Measurements from ENCODE around the gene PPP2R5B.

Gene PPP2R5B

GRCh38 chr11:64913171-64913727, 11.2 kb upstream of the PPP2R5B start:
- Histone ChIP-seq H3K4me2 (ENCODE audit: low read length) (no peak overlapping the region), H3K4me1 (no peaks in the 10 kb centered on the region), H3K27me3 (ENCODE audit: control insufficient read depth, insufficient read depth, low read length) (no peaks in the 10 kb centered on the region), H3K79me2 (no peaks in the 10 kb centered on the region), H2AFZ (no peak overlapping the region), H3K36me3 (ENCODE audit: control insufficient read depth, insufficient read depth, low read length) (no peaks in the 10 kb centered on the region), H3K27ac (no peak overlapping the region), H3K9me3 (ENCODE audit: control insufficient read depth, low read length) (no peaks in the 10 kb centered on the region), H3K9ac (no peak overlapping the region), H3K4me3 (ENCODE audit: low read depth, low read length) (no peak overlapping the region)
- TF ChIP-seq, protein P1, sequence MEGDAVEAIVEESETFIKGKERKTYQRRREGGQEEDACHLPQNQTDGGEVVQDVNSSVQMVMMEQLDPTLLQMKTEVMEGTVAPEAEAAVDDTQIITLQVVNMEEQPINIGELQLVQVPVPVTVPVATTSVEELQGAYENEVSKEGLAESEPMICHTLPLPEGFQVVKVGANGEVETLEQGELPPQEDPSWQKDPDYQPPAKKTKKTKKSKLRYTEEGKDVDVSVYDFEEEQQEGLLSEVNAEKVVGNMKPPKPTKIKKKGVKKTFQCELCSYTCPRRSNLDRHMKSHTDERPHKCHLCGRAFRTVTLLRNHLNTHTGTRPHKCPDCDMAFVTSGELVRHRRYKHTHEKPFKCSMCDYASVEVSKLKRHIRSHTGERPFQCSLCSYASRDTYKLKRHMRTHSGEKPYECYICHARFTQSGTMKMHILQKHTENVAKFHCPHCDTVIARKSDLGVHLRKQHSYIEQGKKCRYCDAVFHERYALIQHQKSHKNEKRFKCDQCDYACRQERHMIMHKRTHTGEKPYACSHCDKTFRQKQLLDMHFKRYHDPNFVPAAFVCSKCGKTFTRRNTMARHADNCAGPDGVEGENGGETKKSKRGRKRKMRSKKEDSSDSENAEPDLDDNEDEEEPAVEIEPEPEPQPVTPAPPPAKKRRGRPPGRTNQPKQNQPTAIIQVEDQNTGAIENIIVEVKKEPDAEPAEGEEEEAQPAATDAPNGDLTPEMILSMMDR (IDR thresholded peaks at IDR 0.05): no peak

DNA sequence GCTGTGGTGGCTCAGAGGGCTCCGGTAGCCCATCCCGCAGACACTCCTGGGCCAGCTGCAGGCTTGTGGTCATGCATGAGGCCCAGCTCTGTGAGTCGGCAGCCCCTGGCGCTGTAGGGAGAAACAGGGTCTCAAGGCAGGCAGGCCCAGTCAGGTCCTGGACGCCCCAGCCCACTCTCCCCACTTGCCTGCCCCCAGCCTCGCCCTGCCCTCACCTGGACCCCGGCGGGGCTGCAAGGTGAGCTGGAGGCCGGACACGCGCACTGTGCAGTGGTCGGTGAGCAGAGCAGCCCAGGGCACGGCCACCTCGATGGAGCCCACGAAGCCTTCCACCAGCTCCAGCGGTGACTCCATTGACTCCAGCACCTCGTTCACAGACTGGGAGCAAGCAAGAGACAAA, 10.4 kb upstream of the PPP2R5B start:
- H3K36me3 ChIP-seq (ENCODE audit: control insufficient read depth, insufficient read depth, low read length): no peaks in the 10 kb centered on the region
- H3K79me2 ChIP-seq: no peaks in the 10 kb centered on the region
- no peaks in the 10 kb centered on the region for H3K9me3 ChIP-seq (ENCODE audit: control insufficient read depth, low read length)
- TF ChIP-seq, protein P1 (IDR thresholded peaks at IDR 0.05): no peak
- H3K27ac ChIP-seq: no peak overlapping the region
- H3K27me3 ChIP-seq (ENCODE audit: control insufficient read depth, insufficient read depth, low read length): no peaks in the 10 kb centered on the region
- no peak overlapping the region for H3K4me3 ChIP-seq (ENCODE audit: low read depth, low read length)
- H3K4me1 ChIP-seq: no peaks in the 10 kb centered on the region
- no peak overlapping the region for H3K4me2 ChIP-seq (ENCODE audit: low read length)
- no peak overlapping the region for H3K9ac ChIP-seq
- H2AFZ ChIP-seq: no peak overlapping the region

DNA sequence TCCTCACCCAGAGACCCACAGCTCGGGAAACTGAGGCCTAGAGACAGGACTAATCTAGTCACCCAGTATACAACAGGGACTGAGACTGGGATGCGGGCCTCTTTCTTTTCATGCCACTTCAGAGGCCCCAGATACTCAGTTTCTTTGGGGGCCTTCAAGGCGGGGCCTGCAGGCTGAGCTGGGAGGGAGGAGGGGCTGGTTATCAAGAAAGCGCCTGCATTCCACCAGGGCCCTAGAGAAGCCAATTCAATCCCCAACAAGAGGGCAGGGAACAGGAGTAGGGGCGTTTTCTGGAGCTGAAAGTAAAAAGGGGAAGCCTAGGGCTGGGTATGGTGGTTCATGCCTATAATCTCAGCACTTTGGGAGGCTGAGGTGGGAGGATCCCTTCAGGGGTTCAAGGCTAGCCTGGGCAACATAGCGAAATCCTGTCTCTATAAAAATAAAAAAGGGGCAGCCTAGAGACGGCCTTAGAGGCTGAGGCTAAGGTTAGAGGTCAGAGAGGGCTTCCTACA, 9.1 kb upstream of the PPP2R5B start:
- H3K4me2 ChIP-seq (ENCODE audit: low read length): no peak overlapping the region
- no peaks in the 10 kb centered on the region for H3K79me2 ChIP-seq
- H3K4me1 ChIP-seq: no peaks in the 10 kb centered on the region
- no peaks in the 10 kb centered on the region for H3K9me3 ChIP-seq (ENCODE audit: control insufficient read depth, low read length)
- no peak overlapping the region for H3K27ac ChIP-seq
- no peak overlapping the region for H3K9ac ChIP-seq
- no peak overlapping the region for H2AFZ ChIP-seq
- H3K4me3 ChIP-seq (ENCODE audit: low read depth, low read length): no peak overlapping the region
- no peaks in the 10 kb centered on the region for H3K27me3 ChIP-seq (ENCODE audit: control insufficient read depth, insufficient read depth, low read length)
- no peaks in the 10 kb centered on the region for H3K36me3 ChIP-seq (ENCODE audit: control insufficient read depth, insufficient read depth, low read length)
- TF ChIP-seq, protein P1 (IDR thresholded peaks at IDR 0.05): no peak

DNA sequence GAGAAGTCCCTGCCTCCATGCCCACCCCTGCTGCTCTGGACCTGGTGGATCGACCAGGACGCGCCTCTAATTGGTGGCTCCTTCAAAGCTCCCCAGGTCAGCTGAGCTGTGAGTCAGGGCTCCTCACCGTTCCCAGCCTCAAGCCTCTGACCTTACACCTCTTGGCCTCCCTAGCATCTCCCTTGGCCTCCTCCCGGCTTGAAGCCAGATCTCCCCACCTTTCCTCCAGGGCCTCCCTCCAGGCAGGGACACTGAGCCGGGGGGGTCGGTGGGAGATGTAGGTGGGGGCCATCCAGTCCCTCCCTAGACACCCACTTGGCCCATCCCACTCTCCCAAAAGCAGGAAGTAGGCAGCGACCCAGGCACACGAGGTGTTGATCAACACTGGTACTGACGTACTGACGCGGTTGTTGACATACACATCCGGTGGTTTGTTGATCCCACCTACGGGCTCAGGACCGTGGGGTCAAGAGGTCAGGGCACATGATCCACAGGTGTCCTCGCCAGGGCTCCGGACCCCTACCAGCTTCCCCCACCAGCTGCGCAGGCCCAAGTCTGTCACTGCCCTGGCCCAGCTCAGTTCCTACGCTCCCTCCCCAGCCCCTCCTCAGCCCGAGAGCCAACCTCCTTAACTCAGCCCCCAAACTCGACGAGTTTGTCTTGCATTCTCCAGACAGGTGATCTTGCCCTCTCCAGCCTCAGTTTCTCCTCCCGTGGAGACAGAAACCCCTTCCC, 8.3 kb upstream of the PPP2R5B start:
- Histone ChIP-seq H3K4me2 (ENCODE audit: low read length) (peak overlapping the region; percentile 95), H3K27me3 (ENCODE audit: control insufficient read depth, insufficient read depth, low read length) (no peaks in the 10 kb centered on the region), H3K9ac (peak overlapping the region; percentile 80), H2AFZ (peak overlapping the region; percentile 62), H3K9me3 (ENCODE audit: control insufficient read depth, low read length) (no peaks in the 10 kb centered on the region), H3K27ac (peak overlapping the region; percentile 53), H3K4me3 (ENCODE audit: low read depth, low read length) (peak overlapping the region; percentile 88), H3K79me2 (no peaks in the 10 kb centered on the region), H3K4me1 (no peaks in the 10 kb centered on the region), H3K36me3 (ENCODE audit: control insufficient read depth, insufficient read depth, low read length) (no peaks in the 10 kb centered on the region)
- TF ChIP-seq, protein P1 (IDR thresholded peaks at IDR 0.05): no peak

Data from parathyroid adenoma (tissue), 2 donors.